Ectodermal cell (in vitro differentiated cells): ENCODE data around the gene KRT17.
"Not testable (repeated sequence)": the region's sequence is repeated elsewhere in the genome, so short reads cannot be mapped to it uniquely, and the experiment has no call there.

ENCODE experiments used
- H3K27ac ChIP-seq: 2 replicates; pipeline ENCODE4 v1.7.0; 2013; ENCODE audit warnings: mild to moderate bottlenecking, low read depth, low read length; ENCODE audit not compliant: insufficient read depth, poor library complexity, severe bottlenecking
- H3K27me3 ChIP-seq: 2 replicates; pipeline ENCODE4 v1.7.0; 2013; ENCODE audit warnings: mild to moderate bottlenecking, low read length; ENCODE audit not compliant: insufficient read depth, control insufficient read depth, poor library complexity, severe bottlenecking
- H3K36me3 ChIP-seq: one replicate; pipeline ENCODE4 v1.7.0; 2013; ENCODE audit warnings: low read length; ENCODE audit not compliant: control insufficient read depth, insufficient read depth
- H3K4me1 ChIP-seq: one replicate; pipeline ENCODE4 v1.7.0; 2013; ENCODE audit warnings: low read length; ENCODE audit not compliant: control insufficient read depth, insufficient read depth
- H3K4me3 ChIP-seq: 2 replicates; pipeline ENCODE4 v1.7.0; 2013; ENCODE audit warnings: low read depth, low read length, control low read depth; ENCODE audit not compliant: insufficient read depth
- H3K9me3 ChIP-seq: 2 replicates; pipeline ENCODE4 v1.7.0; 2013; ENCODE audit warnings: mild to moderate bottlenecking, low read length, moderate library complexity; ENCODE audit not compliant: control insufficient read depth
- WGBS, 2 experiments: methylation state at CpG; one replicate each; pipeline ENCODE4 v1.1.7; 2013; ENCODE audit warnings: missing lambda C conversion rate in 2 of 2; 5-methylcytosine and 5-hydroxymethylcytosine counted together

The KRT17 gene

GRCh38 chr17:41619036-41619926 lies 5.1 kb downstream of the KRT17 start:
- no peaks in the 10 kb centered on the region for H3K27me3 ChIP-seq

GRCh38 chr17:41618341-41619035 lies 5.9 kb downstream of the KRT17 start:
- no peaks in the 10 kb centered on the region for H3K36me3 ChIP-seq
- H3K27ac ChIP-seq: no peak overlapping the region
- peaks cover 19% of the 10 kb centered on the region for H3K4me1 ChIP-seq
- no peaks in the 10 kb centered on the region for H3K9me3 ChIP-seq
- H3K4me3 ChIP-seq: no peak overlapping the region
- no peaks in the 10 kb centered on the region for H3K27me3 ChIP-seq
- 91 to 92% methylated on average over 13 of the region's 13 CpGs for WGBS, 2 experiments

More at GRCh38 chr17:41619036-41619926, 5.1 kb downstream of the KRT17 start:
- no peaks in the 10 kb centered on the region for H3K9me3 ChIP-seq
- H3K4me1 ChIP-seq: peaks cover 22% of the 10 kb centered on the region
- WGBS, 2 experiments: 91% methylated on average over 17 to 18 of the region's 20 CpGs
- no peaks in the 10 kb centered on the region for H3K36me3 ChIP-seq
- H3K27ac ChIP-seq: no peak overlapping the region
- no peak overlapping the region for H3K4me3 ChIP-seq

DNA sequence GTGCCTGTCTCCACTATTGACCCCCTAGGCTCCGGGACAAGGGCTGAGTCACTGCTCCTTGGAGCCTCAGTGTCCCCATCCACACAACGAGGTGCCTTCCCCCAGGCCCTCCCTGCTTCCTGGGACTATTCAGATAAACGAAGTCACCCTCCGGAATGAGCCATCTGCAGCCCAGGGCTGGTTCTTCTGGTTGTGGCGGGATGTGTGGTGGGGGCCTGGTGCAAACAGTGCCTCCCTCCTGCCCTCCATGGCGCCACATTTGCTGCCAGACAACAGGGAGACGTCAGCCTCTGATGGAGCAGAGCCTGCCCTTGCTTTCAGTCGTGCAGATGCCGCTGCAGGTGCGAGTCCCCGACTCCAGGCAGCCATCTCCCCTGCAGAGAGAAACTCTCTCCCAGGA lies 6.7 kb downstream of the KRT17 start:
- H3K9me3 ChIP-seq: no peaks in the 10 kb centered on the region
- H3K27ac ChIP-seq: no peak overlapping the region
- 71 to 83% methylated on average over 11 of the region's 11 CpGs for WGBS, 2 experiments
- H3K4me3 ChIP-seq: no peak overlapping the region
- H3K36me3 ChIP-seq: no peaks in the 10 kb centered on the region
- peaks cover 14% of the 10 kb centered on the region for H3K4me1 ChIP-seq
- H3K27me3 ChIP-seq: no peaks in the 10 kb centered on the region

- Histone ChIP-seq H3K4me1 (peaks cover 12% of the 10 kb centered on the region), H3K36me3 (no peaks in the 10 kb centered on the region), H3K4me3 (no peak overlapping the region), H3K27me3 (no peaks in the 10 kb centered on the region), H3K27ac (no peak overlapping the region), H3K9me3 (no peaks in the 10 kb centered on the region)
- 93 to 96% methylated on average over 3 of the region's 3 CpGs for WGBS, 2 experiments
Observed at GRCh38 chr17:41617136-41617535, 7.2 kb downstream of the KRT17 start.

GRCh38 chr17:41616486-41616885 lies 7.9 kb downstream of the KRT17 start:
- H3K4me3 ChIP-seq, H3K27ac ChIP-seq, H3K9me3 ChIP-seq, H3K27me3 ChIP-seq, H3K36me3 ChIP-seq: not testable (repeated sequence)
- 85% methylated on average over 4 of the region's 4 CpGs for WGBS, 2 experiments
- peaks cover 12% of the 10 kb centered on the region for H3K4me1 ChIP-seq

- H3K36me3 ChIP-seq: no peaks in the 10 kb centered on the region
- H3K27ac ChIP-seq: no peak overlapping the region
- 54 to 56% methylated on average over 7 of the region's 7 CpGs for WGBS, 2 experiments
- peaks cover 12% of the 10 kb centered on the region for H3K4me1 ChIP-seq
- no peak overlapping the region for H3K4me3 ChIP-seq
- no peaks in the 10 kb centered on the region for H3K9me3 ChIP-seq
- H3K27me3 ChIP-seq: no peaks in the 10 kb centered on the region
Observed at GRCh38 chr17:41615454-41615853, 8.9 kb downstream of the KRT17 start.

DNA sequence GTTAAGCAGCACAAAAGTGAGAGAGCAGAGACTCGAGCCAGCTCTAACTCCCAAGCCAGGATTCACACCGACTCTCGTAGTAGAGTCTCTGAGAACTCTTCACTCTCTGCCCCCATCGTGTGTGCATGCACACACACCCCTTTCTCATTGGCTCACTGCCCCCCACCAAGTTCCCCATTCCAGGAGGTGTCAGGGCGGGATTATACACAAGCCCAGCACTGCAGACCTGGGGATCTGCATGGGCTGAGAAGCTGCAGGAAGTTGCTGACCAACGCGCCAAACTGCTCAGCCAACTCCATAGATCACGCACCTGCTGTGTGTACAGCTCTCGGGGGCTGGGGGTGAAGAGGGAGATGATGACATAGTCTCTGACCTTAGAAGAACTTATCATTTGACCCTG lies 9.6 kb downstream of the KRT17 start:
- not testable (repeated sequence) for H3K9me3 ChIP-seq, H3K27me3 ChIP-seq, H3K36me3 ChIP-seq, H3K4me3 ChIP-seq, H3K27ac ChIP-seq
- peaks cover 15% of the 10 kb centered on the region for H3K4me1 ChIP-seq
- 85 to 86% methylated on average over 9 of the region's 9 CpGs for WGBS, 2 experiments

DNA sequence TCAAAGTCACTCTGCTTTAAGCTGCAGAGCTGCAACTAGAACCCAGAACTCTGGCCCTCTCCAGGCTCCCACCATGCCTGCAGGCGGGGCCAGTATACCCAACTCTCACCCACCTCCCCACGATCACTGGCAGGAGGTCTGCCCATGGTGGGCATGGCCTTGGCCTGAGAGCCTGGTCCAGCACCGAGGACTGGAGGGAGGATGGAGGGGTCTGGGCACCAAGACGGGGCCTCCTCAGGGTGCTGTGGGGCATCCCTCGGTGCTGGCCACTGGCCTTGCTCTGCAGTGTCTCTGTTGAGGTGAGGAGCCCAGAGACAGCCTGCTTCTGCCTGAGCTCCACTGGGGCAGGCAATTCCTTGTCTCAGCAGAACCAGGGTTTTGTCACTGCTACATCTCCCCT lies 10.3 kb downstream of the KRT17 start:
- 89 to 94% methylated on average over 5 of the region's 5 CpGs for WGBS, 2 experiments

DNA sequence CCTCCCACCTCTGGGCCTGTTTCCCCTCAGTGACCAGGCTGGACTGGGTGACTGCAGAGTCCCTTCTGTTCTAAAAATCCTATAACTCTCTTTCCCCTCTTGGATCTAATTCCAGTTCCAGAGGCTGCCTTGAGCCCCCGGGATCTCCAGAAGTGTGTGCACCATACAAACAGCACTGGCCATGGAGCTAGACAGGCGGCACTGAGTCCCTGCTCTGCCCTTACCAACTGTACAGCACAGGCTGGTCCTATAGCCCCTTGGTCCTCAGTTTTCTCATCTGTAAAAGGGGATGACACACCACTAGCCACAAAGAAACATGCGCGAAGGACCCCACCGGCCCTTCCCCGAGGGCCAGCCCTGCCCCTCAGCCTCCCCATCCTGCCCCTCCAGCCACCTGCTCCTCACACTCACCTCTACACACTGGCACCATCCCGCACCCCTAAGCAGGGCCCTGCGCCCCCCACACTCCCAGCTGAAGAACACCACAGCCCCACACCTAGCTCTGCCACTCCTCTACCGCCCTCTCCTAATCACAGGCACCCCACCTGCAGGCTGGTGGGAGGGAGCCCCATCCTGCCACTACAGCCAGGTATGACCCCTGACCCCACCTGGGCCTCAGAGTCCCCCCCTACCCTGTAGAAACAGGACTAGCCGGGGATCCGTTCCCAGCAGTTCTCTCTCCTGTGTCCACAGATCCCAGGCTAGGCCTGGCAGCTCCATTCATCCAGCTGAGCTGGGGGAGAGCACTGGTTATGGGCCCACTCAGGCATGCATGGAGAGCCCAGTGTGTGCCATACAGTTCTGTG lies 10.9 kb downstream of the KRT17 start:
- H3K27ac ChIP-seq: no peak overlapping the region
- no peaks in the 10 kb centered on the region for H3K27me3 ChIP-seq
- no peak overlapping the region for H3K4me3 ChIP-seq
- no peaks in the 10 kb centered on the region for H3K36me3 ChIP-seq
- peaks cover 16% of the 10 kb centered on the region for H3K4me1 ChIP-seq
- WGBS, 2 experiments: 85 to 88% methylated on average over 11 of the region's 11 CpGs
- H3K9me3 ChIP-seq: no peaks in the 10 kb centered on the region

More for the DNA sequence above, 10.3 kb downstream of the KRT17 start:
- H3K27ac ChIP-seq: no peak overlapping the region
- no peaks in the 10 kb centered on the region for H3K9me3 ChIP-seq
- H3K36me3 ChIP-seq: no peaks in the 10 kb centered on the region
- H3K4me1 ChIP-seq: peaks cover 16% of the 10 kb centered on the region
- H3K4me3 ChIP-seq: no peak overlapping the region
- H3K27me3 ChIP-seq: no peaks in the 10 kb centered on the region
